A549 (cell line): ENCODE data around the gene TM6SF1.

ENCODE experiments used
- BHLHE40 ChIP-seq: IDR thresholded peaks from 2 replicates; pipeline ENCODE4 v1.6.1; 2012; ENCODE audit warnings: low read depth, low read length, inconsistent platforms
- CTCF ChIP-seq: fragments of >200 bp; sonication (Bioruptor Twin); formaldehyde crosslinking; IDR thresholded peaks from 3 replicates; pipeline ENCODE4 v1.5.1; 2016
- EP300 ChIP-seq, 2 experiments: fragments of >200 bp; sonication (Bioruptor Twin); formaldehyde crosslinking; IDR thresholded peaks; 2 replicates in 1 of 2; 3 replicates in 1 of 2; pipeline ENCODE4 v1.6.1; 2016 to 2017
- FOXS1 ChIP-seq: fragments of 250-450 bp; sonication (Bioruptor Pico); IDR thresholded peaks from 2 replicates; pipeline ENCODE4 v1.5.0; 2020; ENCODE audit warnings: mild to moderate bottlenecking, moderate library complexity
- POLR2A ChIP-seq: IDR thresholded peaks from 2 replicates; pipeline ENCODE4 v1.6.1; 2012; ENCODE audit warnings: mild to moderate bottlenecking, low read length
- RAD21 ChIP-seq, 2 experiments: fragments of >200 bp in 1 of 2; sonication (Bioruptor Twin) in 1 of 2; formaldehyde crosslinking in 1 of 2; IDR thresholded peaks in 1 of 2; conservative IDR thresholded peaks in 1 of 2; 2 replicates in 1 of 2; 3 replicates in 1 of 2; pipeline ENCODE4 v1.6.1; 2012 to 2018; ENCODE audit warnings: inconsistent platforms in 1 of 2
- RCOR1 ChIP-seq: fragments of 150-350 bp; IDR thresholded peaks from 2 replicates; pipeline ENCODE4 v1.6.1; 2014; ENCODE audit warnings: antibody characterized with exemption, low read length, low read depth
- REST ChIP-seq: fragments of 200-600 bp; sonication (generic); IDR thresholded peaks from 2 replicates; pipeline ENCODE4 v1.6.1; 2016; ENCODE audit warnings: antibody characterized with exemption, mild to moderate bottlenecking, moderate library complexity
- SMC3 ChIP-seq: fragments of >200 bp; sonication (Bioruptor Twin); formaldehyde crosslinking; IDR thresholded peaks from 3 replicates; pipeline ENCODE4 v1.6.1; 2018; ENCODE audit warnings: inconsistent platforms
- SREBF2 ChIP-seq: fragments of 450-650 bp; IDR thresholded peaks from 2 replicates; pipeline ENCODE4 v1.6.1; 2014; ENCODE audit warnings: mild to moderate bottlenecking, moderate library complexity

- TF ChIP-seq CTCF: no peak
- TF ChIP-seq RCOR1: no peak
- no peak for TF ChIP-seq RAD21 (conservative IDR thresholded peaks at IDR 0.05 in 1 of 2, IDR thresholded peaks at IDR 0.05 in 1 of 2)
- no peak for TF ChIP-seq EP300 (IDR thresholded peaks at IDR 0.05)
- TF ChIP-seq POLR2A: no peak
- TF ChIP-seq FOXS1 (CRISPR knock-in tag): no peak
- no peak for TF ChIP-seq BHLHE40
- TF ChIP-seq SREBF2: no peak
- no peak for TF ChIP-seq SMC3
- no peak for TF ChIP-seq REST
Measured at GRCh38 chr15:83164771-83165404, 57.4 kb downstream of the TM6SF1 start.
